SKM-1 treated with dmso at 0.1 percent for 144 hours (cell line): ENCODE data around the gene RNF182.
"Not testable (repeated sequence)": the region's sequence is repeated elsewhere in the genome, so short reads cannot be mapped to it uniquely, and the experiment has no call there.

Experiments used
- DNase-seq: peaks from one replicate; lab custom pipeline; 2025; ENCODE audit not compliant: unreplicated experiment; lab: John Stamatoyannopoulos, UW

RNF182 gene

DNA sequence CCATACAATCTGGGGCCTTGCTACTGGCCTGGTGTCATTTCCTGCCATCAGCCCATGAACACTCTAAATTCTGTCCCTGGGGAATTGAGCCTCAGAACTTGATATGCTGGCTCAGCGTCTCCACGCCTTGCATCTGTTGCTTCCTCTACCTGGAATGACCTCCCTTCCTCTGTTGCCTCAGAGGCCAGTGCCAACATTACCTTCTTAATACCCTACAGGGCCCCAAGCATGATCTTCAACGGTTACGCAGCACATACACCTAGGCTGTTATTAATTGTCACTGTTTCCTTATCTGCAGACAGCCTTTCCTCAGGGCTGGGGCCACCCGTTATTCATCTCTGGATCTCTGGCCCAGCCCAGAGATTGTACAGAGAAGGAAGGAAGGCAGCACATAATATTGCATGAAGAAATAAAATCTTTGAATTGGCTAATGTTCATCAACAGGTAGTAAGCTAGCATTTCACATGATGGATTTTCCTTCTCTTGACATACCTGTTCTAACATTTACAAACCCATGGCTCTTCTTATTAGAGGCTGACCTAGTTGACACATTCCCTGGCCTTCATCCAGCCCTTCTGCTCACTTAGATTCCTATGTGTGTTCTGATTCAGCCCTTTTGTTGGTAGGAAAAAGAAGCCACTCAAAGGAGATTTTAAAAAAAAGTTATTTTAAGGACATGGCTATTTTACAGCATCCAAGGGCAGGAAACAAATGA is 8.4 kb upstream of the RNF182 start:
- DNase-seq, result no peak

DNA sequence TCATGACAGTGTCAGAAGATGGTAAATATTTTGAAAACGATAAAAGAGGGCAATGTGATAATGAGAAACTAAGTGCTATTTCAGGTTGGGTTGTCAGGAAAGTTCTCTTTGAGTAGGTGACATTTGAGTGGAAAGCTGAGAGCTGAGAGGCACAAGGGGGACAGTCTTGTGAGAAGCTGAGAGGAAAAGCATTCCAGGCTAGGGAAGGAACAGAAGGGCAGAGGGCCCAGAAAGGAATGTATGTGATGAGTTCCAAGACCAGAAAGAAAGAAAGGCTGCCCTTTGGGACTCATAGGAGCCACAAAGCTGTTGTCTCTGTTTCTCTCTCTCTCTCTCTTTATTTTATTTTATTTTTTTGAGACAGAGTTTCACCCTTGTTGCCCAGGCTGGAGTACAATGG is 7.6 kb upstream of the RNF182 start:
- DNase-seq, result no peak

- no peak for DNase-seq
Measured at GRCh38 chr6:13918686-13919250, 6.0 kb upstream of the RNF182 start.

DNA sequence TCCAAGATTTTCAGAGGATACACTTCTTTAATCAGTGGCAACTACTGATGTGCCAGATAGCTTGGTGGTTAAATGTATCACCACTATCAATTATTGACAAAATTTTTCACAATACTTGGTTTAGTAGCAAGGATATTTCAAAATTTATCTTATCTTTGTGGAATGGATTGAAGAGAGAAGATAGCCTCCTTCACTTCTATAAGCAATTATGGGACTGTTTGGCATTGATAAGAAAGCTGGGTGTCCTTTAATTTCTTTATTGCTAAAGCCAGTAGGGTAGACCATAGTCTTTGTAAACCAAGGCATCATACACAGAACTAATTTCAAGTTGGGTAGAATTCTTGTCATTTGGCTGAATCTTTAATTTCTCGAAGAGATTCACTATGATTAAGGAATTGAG is 4.9 kb upstream of the RNF182 start:
- no peak for DNase-seq

GRCh38 chr6:13920552-13920951 is 4.2 kb upstream of the RNF182 start:
- DNase-seq, result no peak

GRCh38 chr6:13922750-13923149 is 2.0 kb upstream of the RNF182 start:
- no peak for DNase-seq

GRCh38 chr6:13923527-13924145 is 1.1 kb upstream of the RNF182 start:
- peak; percentile 14 for DNase-seq

GRCh38 chr6:13924146-13924948 is 405 bp upstream of the RNF182 start:
- DNase-seq, result peak; percentile 52

DNA sequence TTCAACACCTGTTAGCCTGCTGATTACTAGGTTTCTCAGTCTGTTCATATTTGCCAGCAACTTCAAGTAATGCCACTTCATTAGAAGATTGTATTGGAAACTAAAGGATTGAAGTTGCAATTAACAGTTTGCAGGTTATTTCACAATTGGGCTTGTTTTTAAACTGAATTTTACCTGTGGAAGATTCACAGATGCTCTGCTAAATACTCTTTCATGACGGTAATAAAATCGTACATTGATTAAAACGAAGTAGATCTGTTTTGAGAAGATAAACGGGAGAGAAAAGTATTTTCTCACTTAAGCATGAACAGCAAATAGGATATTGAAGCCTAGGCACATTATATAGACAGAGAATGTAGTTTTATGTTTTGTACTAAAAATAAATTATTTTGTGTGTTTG is 1.6 kb downstream of the RNF182 start:
- no peak for DNase-seq

GRCh38 chr6:13927203-13927602 is 2.5 kb downstream of the RNF182 start:
- DNase-seq, result no peak

- no peak for DNase-seq
Measured at GRCh38 chr6:13929196-13929595, 4.4 kb downstream of the RNF182 start.

- no peak for DNase-seq
Measured at GRCh38 chr6:13931797-13932402, 7.1 kb downstream of the RNF182 start.

DNA sequence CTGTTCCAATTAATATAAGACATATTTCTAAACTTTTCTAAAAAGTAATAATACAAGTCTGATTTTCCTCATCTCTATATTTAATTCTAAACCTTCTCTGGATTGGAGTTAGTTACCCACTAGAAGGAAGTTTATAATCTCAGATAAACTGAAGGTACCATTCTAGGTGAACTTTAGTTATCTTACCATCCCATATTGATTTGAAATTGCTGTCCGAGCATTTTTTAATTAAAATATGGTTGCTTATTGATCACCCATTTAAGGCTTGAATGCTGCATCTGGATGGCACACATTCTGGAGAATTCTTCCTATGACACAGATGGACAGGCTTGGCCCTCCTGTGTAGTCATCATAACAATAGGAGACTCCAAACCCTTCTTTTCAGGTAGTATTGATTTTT is 8.0 kb downstream of the RNF182 start:
- no peak for DNase-seq

DNA sequence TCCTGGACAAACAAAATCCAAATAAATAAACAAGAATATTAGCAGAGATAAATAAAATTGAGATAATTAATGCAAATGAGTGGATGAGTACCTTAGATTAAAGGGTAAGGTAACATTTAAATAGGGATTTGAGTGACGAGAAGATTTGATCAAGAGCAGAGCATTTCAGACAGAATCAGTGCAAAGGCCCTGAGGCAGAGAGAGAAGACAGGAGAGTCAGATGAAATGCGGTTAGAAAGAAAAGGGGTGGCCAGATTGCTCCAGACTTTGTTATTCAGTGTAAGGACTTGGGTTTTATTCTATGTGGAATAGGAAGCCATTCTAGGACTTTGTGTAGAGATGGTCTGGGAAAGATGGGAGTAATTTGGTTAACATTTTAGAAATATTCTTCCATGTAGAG is 10.0 kb downstream of the RNF182 start:
- no peak for DNase-seq

DNA sequence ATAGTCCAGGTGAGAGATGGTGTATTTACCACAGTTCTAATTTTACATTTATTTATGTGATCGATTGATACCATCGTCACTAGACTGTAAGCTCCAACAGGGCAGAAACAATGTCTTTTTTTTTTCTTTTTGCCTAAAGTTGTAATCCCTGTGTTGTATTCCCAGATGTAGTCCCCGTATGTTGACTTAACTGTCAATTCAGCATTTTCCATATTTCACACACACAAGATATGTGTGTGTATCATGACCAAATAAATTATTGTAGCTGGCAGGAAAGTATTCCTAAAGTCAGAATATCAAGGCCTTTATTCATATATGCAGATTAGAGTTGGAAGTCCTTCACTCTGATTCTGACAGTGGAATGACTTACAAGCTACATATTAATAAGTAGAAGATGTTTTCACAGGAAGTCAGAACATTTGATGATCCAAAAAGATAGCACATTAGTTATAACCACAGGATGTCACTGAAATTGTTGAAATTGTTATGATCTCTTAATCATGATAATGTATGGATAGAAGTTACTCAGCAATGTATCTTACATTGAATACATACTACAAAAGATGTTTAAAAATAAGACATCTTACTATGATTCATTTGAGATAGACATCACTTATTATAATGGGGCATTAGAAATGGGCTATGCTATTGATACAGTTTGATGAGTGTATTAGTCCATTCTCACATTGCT is 10.6 kb downstream of the RNF182 start:
- DNase-seq, result no peak

DNA sequence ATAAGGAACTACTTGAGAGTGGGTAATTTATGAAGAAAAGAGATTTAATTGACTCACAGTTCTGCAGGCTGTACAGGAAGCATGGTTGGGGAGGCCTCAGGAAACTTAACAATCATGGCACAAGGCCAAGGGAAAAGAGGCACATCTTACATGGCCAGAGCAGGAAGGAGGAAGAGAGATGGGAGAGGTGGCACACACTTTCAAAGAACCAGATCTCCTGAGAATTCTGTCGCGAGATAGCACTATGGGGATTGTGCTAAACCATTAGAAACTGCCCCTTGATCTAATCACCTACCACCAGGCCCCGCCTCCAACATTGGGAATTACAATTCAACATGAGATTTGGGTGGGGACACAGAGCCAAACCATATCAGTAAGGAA is 11.1 kb downstream of the RNF182 start:
- DNase-seq, result not testable (repeated sequence)

DNA sequence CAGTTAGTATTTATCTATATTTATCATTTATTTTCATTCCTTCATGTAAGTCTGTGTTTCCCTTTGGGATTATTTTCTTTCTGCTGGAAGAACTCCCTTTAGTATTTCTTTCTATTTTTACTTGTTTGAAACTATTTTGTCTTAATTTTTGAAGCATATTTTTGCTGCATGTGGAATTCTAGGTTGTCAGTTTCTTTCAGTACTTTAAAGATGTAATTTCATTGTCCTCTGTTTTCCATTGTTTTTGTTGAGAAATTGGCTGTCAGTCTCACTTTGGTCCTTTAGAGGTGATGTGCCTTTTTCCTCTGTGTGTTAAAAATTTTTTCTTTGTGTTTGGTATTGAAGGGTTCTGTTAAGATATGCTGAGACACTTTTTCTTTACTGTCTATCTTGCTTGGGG is 17.1 kb downstream of the RNF182 start:
- no peak for DNase-seq

DNA sequence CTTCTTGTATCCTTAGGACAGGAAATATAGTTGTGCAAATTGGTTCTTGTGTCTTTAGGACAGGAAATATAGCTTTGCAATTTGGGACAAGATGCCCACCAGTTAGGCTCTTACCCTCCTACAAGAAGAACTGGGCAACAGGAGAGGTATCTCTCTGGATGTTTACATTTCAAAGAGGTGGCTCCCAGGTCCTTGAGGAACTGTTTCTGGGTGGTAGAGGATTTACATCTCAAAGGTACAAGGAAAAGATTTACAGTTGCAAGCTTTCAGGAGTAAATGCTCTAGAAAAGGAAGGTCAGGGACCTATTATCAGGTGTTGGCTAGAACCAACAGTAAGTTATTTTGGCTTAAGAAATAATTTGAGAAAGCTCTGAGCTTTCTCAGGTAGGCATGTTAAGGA is 19.2 kb downstream of the RNF182 start:
- DNase-seq, result no peak

GRCh38 chr6:13946506-13946905 is 21.8 kb downstream of the RNF182 start:
- DNase-seq, result no peak

DNA sequence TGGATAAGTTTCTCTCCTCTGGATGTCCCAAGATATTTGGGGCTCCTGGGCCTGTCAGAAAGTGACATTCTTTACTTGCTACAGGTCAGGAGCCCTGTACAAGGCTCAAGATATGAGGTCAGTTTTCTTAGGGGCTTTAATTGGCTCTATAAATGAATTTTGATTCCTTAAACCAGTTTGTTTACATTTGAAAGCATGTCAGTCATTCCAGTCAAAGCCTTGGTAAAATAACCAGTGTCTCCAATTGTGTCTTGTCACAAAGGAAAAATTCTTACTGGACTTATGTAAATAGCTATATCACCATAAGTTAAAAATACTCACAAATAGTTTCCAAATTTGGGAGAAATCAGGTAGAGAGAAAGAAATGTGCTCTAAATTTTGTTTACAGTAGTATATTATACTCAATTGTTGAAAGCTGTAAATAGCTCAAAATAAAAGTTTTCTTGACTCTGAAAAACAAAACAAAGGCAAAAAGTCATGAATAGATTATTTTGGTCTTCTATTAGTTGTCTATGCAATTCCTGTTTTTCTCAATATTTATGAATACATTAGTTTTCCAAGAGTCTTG is 22.9 kb downstream of the RNF182 start:
- DNase-seq, result no peak

DNA sequence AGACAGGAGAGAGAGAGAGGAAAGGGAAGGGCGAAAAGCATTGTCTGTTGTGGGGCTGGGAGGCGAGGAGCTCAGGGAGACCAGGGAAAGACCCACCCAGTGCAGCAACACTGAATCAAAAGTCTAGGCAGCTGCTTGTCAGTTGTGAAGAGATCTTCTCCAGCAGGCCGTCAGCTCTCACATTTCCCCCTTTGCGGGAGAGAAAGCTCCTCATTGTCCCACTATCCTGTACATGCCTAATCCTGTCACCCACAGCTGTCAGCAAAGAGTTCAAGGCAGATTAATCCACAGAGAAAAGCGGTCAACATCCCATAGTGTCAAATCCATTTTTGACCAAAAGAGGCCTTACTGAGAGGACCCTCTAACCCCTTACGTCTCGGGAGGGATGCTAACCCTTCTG is 27.3 kb downstream of the RNF182 start:
- no peak for DNase-seq
